Eye (tissue), 1 donor: Measurements from ENCODE around the gene ACER1.

Source experiments
- DNase-seq: peaks from one replicate; pipeline ENCODE4 v3.0.0-alpha.2; 2015

Gene ACER1

GRCh38 chr19:6263735-6264444 lies 69.5 kb downstream of the ACER1 start:
- DNase-seq = peak; percentile 35

DNA sequence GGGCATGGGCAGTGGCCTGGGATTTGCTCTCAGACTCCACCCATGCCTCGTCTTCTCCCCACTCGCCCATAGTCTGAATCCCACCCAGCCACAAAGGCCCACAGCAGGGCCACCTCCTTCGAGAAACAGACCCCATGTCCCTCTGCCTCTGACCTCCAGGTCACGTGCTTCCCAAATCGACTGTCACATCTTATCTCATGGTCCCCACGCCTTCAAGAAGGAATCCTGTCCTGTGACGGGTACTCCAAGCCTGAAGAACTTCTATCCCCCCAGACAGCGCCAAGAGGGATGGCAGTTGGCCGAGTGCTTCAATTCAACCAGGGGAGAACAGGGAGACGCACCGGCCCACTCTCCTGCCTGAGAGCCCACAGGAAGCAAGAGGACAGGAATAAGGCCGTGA lies 70.1 kb downstream of the ACER1 start:
- DNase-seq = no peak

DNA sequence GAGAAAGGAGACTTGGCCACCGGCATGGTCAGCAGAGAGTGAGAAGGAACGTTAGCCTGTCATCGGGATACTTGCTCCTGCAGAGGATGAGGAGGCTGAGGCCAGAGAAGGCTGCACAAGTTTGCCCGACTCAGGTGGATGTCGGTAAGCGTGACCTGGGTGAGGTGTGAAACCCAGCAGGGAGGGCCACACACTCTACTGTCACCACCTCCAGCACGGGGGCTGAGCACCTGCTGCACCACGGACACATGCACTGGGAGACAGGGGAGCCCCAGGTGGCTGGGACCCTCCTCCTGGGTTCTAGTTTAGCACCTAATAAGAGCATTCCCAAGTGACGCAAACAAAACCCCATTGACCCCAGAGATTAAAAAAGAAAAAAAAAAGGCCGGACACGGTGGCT lies 70.9 kb downstream of the ACER1 start:
- DNase-seq = no peak

- no peak for DNase-seq
These were observed 71.5 kb downstream of the ACER1 start for GRCh38 chr19:6261883-6262282.

DNA sequence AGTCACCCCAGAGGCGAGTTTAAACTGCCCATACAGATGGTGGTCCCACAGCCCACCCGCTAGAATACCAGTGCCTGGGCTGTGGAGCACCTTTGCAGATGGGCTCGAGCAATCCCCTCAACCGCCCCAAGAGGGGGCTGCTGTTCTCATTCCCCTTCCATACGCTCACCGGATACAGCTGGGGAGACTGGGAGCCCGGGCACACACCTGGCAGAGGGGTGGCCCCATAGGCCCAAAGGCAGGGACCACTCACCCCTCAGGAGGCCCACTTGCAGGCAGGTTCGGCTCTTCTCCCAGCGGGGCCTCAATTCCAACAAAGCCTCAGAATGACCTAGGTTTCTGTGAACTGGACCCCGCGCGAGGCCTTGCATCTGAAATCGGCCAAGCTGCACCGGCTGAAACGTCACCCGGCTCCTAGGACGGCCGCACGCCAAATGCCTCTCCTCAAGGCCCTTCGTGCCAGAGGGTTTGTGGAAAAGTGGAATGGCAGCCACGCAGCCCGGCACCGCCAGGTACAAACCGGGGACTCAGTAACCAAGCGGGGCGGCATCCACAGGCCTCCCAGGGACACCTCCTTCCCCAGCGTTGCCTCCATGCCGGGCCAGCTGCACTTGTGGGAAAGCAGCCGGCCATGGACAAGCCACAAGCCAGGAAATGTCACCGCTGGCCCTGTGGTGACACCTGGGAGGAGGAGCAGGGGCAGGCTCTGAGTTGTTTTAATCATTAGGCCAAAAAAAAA lies 72.3 kb downstream of the ACER1 start:
- DNase-seq = peak; percentile 51

GRCh38 chr19:6260376-6260775 lies 73.0 kb downstream of the ACER1 start:
- no peak for DNase-seq

DNA sequence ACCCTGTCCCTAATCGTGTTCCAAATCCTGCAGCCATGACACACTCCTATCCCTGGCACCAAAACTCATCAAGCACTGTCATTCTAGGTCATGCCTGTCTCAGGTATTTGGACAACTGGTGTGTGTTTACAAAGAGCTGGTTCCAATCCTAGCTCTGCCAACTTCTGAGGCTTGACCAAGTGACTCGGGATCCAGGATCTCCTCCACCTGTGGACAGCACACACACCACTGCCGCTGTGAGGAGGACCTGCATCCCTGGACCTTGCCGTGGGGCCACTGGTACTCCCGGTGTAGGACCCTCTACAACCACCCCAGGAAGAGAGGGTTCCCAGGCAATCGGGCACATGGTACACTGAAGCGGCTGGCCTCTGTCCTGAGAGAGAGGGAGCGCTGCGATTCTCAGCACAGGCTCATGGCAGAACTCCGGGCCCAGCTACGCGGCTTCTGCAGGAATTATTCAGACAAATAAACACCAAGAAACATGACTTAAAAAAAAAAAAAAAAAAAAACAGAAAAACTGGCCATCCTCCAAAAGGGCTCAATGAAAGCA lies 74.0 kb downstream of the ACER1 start:
- DNase-seq = peak; percentile 37

DNA sequence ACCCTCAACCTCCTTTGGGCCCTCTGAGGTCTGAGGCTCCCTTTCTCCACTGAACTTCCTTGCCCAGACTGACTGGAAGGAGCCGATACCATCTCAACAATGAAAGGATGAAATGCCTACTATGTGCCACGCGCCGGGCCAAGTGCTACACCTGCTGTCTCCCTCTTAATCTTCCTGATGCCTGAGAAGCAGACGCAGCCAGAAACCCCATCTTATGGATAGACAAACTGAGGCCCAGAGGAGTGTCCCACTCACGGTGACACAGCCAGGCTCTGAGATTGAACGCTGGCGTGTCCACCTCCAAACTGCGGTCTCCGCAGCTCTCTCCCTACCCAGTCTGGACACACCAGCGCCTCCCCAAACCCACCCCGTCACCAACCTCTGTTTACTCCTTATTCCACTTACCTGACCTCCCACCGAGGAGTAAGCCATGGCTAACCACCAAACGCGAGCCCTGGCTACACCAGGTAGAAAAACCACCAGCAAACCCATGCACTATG lies 74.5 kb downstream of the ACER1 start:
- no peak for DNase-seq
